A673 (cell line): ENCODE measurements around the gene ADGRA1. TPM values are rescaled to one million over a fixed set of nuclear protein-coding genes. Genes with fewer than 3 reads are reported as not detected.
"Not testable (repeated sequence)": the region's sequence is repeated elsewhere in the genome, so short reads cannot be mapped to it uniquely, and the experiment has no call there.

Experiments used
- BruUV-seq: library from RNA; stranded (reverse); fragments of 400-500 nt; replicated peaks from 2 replicates; lab custom pipeline; 2021; lab: Mats Ljungman, UMichigan
- CTCF ChIA-PET: fragments of 300-600 bp; sonication (Branson Sonifier 250); formaldehyde crosslinking; loops from one replicate; lab custom pipeline; 2022; ENCODE audit warnings: antibody characterized with exemption; lab: Charles Lee
- POLR2A ChIA-PET: fragments of 300-600 bp; sonication (Branson Sonifier 250); formaldehyde crosslinking; loops from one replicate; lab custom pipeline; 2022; ENCODE audit warnings: antibody characterized with exemption; ENCODE audit not compliant: low non-redundant PET; lab: Charles Lee
- DNase-seq: peaks from one replicate; pipeline ENCODE4 v3.0.0-alpha.2; 2015; ENCODE audit warnings: low spot score
- H3K27ac ChIP-seq: fragments of 200-600 bp; sonication (generic); 2 replicates; pipeline ENCODE4 v1.5.1; 2016; ENCODE audit warnings: mixed run types, low read depth, mild to moderate bottlenecking, mixed read lengths, antibody characterized with exemption, low read length; ENCODE audit not compliant: poor library complexity, severe bottlenecking
- H3K27me3 ChIP-seq: fragments of 200-600 bp; sonication (generic); replicated peaks from 2 replicates; pipeline ENCODE4 v1.6.1; 2017; ENCODE audit warnings: mixed run types, low read depth, mild to moderate bottlenecking, mixed read lengths, antibody characterized with exemption, low read length; ENCODE audit not compliant: insufficient read depth, poor library complexity
- H3K36me3 ChIP-seq: fragments of 200-600 bp; sonication (generic); 2 replicates; pipeline ENCODE4 v1.6.1; 2016; ENCODE audit warnings: mixed run types, mild to moderate bottlenecking, mixed read lengths, antibody characterized with exemption, low read length; ENCODE audit not compliant: insufficient read depth, poor library complexity, severe bottlenecking
- H3K4me1 ChIP-seq: fragments of 200-600 bp; sonication (generic); 2 replicates; pipeline ENCODE4 v1.6.1; 2017; ENCODE audit warnings: mixed run types, mild to moderate bottlenecking, mixed read lengths, antibody characterized with exemption, low read length; ENCODE audit not compliant: insufficient read depth, poor library complexity, severe bottlenecking
- H3K4me3 ChIP-seq: fragments of 200-600 bp; sonication (generic); 2 replicates; pipeline ENCODE4 v1.5.1; 2016; ENCODE audit warnings: low read depth, mixed run types, mild to moderate bottlenecking, mixed read lengths, low read length; ENCODE audit not compliant: poor library complexity, severe bottlenecking
- H3K9me3 ChIP-seq: fragments of 200-600 bp; sonication (generic); 2 replicates; pipeline ENCODE4 v1.6.1; 2016; ENCODE audit warnings: mixed run types, low read depth, mild to moderate bottlenecking, mixed read lengths, antibody characterized with exemption, low read length; ENCODE audit not compliant: poor library complexity, severe bottlenecking
- CTCF ChIP-seq: fragments of 300-800, 200-600 bp; sonication (generic); conservative IDR thresholded peaks from 2 replicates; pipeline ENCODE4 v1.5.1; 2017; ENCODE audit warnings: low read depth, mild to moderate bottlenecking, antibody characterized with exemption, low read length, moderate library complexity, mixed read lengths
- EZH2 ChIP-seq: fragments of 200-600 bp; sonication (generic); IDR thresholded peaks from 2 replicates; pipeline ENCODE4 v1.6.1; 2017; ENCODE audit warnings: borderline replicate concordance, low read depth, mild to moderate bottlenecking, mixed read lengths, antibody characterized with exemption, low read length; ENCODE audit not compliant: poor library complexity, severe bottlenecking
- intact Hi-C: fragments of 100-400 bp; cut with micrococcal nuclease; formaldehyde crosslinking; loops from one replicate; pipeline ENCODE4 v1.10.0; 2022; ENCODE audit not compliant: unreplicated experiment
- total RNA-seq: library from RNA; stranded (reverse); gene quantifications from 2 replicates; pipeline ENCODE4 v1.2.3, GENCODE V29; 2021

Gene ADGRA1
- total RNA-seq, 1 experiment from 2014 or later: 0.82 TPM

DNA sequence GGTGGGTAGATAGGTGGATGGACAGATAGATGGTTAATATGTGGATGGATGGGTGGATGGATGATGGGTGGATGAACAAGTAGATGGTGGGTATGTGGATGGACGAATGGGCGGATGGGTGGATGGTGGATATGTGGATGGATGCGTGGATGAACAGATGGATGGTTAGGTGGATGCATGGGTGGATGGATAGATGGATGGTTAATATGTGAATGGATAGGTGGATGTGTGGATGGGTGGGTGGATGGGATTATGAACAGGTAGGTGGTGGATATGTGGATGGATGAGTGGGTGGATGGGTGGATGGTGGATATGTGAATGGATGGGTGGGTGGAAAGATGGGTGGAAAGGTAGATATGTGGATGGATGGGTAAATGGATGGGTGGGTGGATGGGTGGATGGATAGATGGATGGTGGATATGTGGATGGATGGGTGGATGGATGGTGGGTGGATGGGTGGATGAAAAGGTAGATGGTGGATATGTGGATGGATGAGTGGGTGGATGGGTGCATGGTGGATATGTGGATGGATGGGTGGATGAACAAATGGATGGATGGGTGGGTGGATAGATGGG lies 87.1 kb downstream of the ADGRA1 start:
- DNase-seq: no peak
- Histone ChIP-seq H3K27ac (no peak overlapping the region), H3K4me1 (no peaks in the 10 kb centered on the region), H3K36me3 (no peaks in the 10 kb centered on the region), H3K9me3 (peaks cover 10% of the 10 kb centered on the region), H3K27me3 (peaks cover 19% of the 10 kb centered on the region), H3K4me3 (no peak overlapping the region)
- ChIA-PET POLR2A (no interaction called here), CTCF (no interaction called here)
- intact Hi-C loops: no loop called here
- TF ChIP-seq EZH2 (no peak), CTCF (no peak)
- no TSS peak for BruUV-seq

DNA sequence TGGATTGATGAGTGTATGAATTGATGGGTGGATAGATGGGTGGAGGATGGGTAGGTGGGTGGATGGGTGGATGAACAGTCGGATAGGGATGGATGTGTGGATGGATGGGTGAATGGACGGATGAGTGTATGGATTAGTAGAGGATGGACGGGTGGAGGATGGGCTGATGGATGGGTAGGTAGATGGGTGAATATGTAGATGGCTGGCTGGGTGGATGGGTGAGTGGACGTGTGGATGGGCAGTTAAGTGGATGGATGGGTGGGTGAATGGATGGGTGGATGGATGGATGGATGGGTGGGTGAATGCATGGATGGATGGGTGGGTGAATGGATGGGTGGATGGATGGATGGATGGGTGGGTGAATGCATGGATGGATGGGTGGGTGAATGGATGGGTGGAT lies 87.9 kb downstream of the ADGRA1 start:
- intact Hi-C loops, BruUV-seq: not testable (repeated sequence)

DNA sequence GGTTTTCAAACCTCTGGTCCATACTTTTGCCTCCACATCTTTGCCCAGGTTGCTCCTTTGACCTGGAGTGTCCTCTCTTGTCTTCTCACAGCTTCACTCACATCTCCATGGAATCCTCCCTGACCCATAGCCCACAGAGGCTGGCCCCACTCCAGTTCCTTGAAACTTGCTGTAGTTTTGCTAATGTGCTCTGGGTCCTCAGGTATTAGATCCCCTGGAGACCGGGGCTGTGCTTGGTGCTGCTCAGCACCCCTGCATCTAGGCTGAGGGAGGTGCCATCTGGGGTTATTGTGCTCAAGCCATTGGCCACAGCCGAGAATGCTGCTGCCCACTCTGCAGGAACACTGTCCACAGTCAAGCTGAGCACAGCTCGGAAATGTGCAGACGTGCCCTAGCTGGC lies 88.8 kb downstream of the ADGRA1 start:
- ChIA-PET POLR2A (no interaction called here), CTCF (no interaction called here)
- H3K4me1 ChIP-seq: no peaks in the 10 kb centered on the region
- peaks cover 19% of the 10 kb centered on the region for H3K27me3 ChIP-seq
- peaks cover 10% of the 10 kb centered on the region for H3K9me3 ChIP-seq
- no peak for TF ChIP-seq EZH2
- no peak for TF ChIP-seq CTCF
- H3K27ac ChIP-seq: no peak overlapping the region
- no peak for DNase-seq
- H3K4me3 ChIP-seq: no peak overlapping the region
- no peaks in the 10 kb centered on the region for H3K36me3 ChIP-seq
- BruUV-seq: no TSS peak
- intact Hi-C loops: no loop called here

More for the DNA sequence above, 87.9 kb downstream of the ADGRA1 start:
- POLR2A ChIA-PET, DNase-seq, CTCF ChIA-PET, H3K27ac ChIP-seq, H3K36me3 ChIP-seq, H3K4me3 ChIP-seq, H3K4me1 ChIP-seq: not testable (repeated sequence)
- Histone ChIP-seq H3K27me3 (peaks cover 19% of the 10 kb centered on the region), H3K9me3 (peaks cover 10% of the 10 kb centered on the region)

GRCh38 chr10:133177380-133178157 lies 89.8 kb downstream of the ADGRA1 start:
- DNase-seq: no peak
- Histone ChIP-seq H3K9me3 (peaks cover 10% of the 10 kb centered on the region), H3K27ac (no peak overlapping the region), H3K4me1 (no peaks in the 10 kb centered on the region), H3K36me3 (no peaks in the 10 kb centered on the region), H3K4me3 (no peak overlapping the region), H3K27me3 (peaks cover 11% of the 10 kb centered on the region)
- intact Hi-C loops: no loop called here
- BruUV-seq: no TSS peak
- POLR2A ChIA-PET: no interaction called here
- CTCF ChIA-PET: no interaction called here
- TF ChIP-seq CTCF (no peak), EZH2 (no peak)
